LNCAP (cell line): ENCODE data around the gene LTBP1.

ENCODE experiments used
- TF ChIP-seq, protein P1 (sequence below): fragments of 450-650 bp; IDR thresholded peaks from 2 replicates; pipeline ENCODE4 v1.5.1; 2017; ENCODE audit warnings: mild to moderate bottlenecking

LTBP1 gene

GRCh38 chr2:33223856-33224255, 277.1 kb downstream of the LTBP1 start:
- TF ChIP-seq, protein P1, sequence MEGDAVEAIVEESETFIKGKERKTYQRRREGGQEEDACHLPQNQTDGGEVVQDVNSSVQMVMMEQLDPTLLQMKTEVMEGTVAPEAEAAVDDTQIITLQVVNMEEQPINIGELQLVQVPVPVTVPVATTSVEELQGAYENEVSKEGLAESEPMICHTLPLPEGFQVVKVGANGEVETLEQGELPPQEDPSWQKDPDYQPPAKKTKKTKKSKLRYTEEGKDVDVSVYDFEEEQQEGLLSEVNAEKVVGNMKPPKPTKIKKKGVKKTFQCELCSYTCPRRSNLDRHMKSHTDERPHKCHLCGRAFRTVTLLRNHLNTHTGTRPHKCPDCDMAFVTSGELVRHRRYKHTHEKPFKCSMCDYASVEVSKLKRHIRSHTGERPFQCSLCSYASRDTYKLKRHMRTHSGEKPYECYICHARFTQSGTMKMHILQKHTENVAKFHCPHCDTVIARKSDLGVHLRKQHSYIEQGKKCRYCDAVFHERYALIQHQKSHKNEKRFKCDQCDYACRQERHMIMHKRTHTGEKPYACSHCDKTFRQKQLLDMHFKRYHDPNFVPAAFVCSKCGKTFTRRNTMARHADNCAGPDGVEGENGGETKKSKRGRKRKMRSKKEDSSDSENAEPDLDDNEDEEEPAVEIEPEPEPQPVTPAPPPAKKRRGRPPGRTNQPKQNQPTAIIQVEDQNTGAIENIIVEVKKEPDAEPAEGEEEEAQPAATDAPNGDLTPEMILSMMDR = no peak

DNA sequence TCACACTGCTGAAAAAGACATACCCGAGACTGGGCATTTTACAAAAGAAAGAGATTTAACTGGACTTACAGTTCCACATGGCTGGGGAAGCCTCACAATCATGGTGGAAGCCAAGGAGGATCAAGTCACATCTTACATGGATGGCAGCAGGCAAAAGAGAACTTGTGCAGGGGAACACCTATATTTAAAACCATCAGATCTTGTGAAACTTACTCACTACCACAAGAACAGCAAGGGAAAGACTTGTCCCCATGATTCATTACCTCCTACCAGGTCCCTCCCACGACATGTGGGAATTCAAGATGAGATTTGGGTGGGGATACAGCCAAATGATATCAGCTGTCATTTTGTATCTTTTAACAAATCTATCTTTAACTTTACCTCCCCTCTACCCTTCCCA, 278.6 kb downstream of the LTBP1 start:
- TF ChIP-seq, protein P1 = no peak

GRCh38 chr2:33226546-33226945, 279.8 kb downstream of the LTBP1 start:
- TF ChIP-seq, protein P1 = no peak

DNA sequence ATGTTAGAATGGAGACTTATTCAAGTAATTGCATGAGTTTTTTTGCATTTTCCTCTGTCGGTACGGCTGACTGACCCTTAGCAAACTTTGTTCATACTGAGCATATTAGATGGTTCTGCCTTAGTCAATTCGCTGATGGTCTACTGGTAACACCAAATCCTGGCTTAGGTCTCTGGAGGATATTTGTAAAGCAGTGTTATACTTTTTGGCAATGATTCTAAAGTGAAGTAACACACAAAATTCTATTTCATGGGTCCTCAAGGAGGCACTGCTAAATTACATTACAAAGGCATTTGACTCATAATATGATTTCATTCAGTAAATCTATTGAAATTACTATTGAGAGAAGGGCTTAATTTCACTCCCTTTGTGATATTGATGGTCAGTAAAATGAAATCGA, 282.9 kb downstream of the LTBP1 start:
- TF ChIP-seq, protein P1 = no peak

DNA sequence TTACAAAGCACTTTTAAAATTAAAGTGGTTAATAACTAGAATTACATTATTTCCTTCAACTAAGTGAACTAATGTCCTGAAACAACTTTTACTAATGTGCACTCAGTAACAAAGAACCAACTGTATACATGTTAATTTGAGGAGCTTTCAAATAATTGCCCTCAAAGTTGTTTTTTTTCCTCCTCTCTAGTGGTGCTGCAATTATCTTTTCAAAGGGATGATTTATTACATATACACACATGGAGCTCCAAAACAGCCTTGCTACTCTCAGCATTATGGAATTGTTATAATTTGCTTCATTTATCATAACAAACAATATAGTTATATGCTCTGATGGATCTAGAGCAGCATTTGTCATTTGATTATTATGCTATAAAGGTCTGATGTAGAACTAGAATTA, 283.4 kb downstream of the LTBP1 start:
- TF ChIP-seq, protein P1 = no peak

- TF ChIP-seq, protein P1 = no peak
Observed at GRCh38 chr2:33230842-33231241, 284.1 kb downstream of the LTBP1 start.

GRCh38 chr2:33236482-33237385, 290.0 kb downstream of the LTBP1 start:
- TF ChIP-seq, protein P1 = no peak
